ENCODE results near the gene MYL4. TPM values are rescaled to one million over a fixed set of nuclear protein-coding genes. Genes with fewer than 3 reads are reported as not detected.

MYL4 gene
- 1 to 10 TPM in 1 of 2 donors, under 1 TPM in 1; 0.49 to 9.0 TPM for total RNA-seq
- under 1 TPM; 0.51 to 0.62 TPM for polyA plus RNA-seq
- long read RNA-seq, donor 1: 0 reads
- long read RNA-seq, donor 2: 0 reads
- long read RNA-seq, donor 3, partial matches to known transcripts: 0 of 2 reads
- long read RNA-seq, donor 3, other reads (novel, unspliced or antisense): 0 of 2 reads
- long read RNA-seq, donor 4: 0 reads
- long read RNA-seq, donor 5, partial matches to known transcripts: 0 of 1 reads
- long read RNA-seq, donor 5, other reads (novel, unspliced or antisense): 0 of 1 reads

- no peak for DNase-seq
- WGBS, 2 donors: 82 to 91% methylated on average over 6 of the region's 6 CpGs
- Histone ChIP-seq H3K4me1 (ENCODE audit: control insufficient read depth in 5 of 5, insufficient read depth in 5 of 5, low read length in 5 of 5) (peaks cover 4 to 15% (median 9%) of the 10 kb centered on the region in 5 donors), H3K27me3 (ENCODE audit: control insufficient read depth in 3 of 3, insufficient read depth in 3 of 3, low read length in 2 of 3) (no peaks in the 10 kb centered on the region), H3K9ac (ENCODE audit: insufficient read depth in 1 of 2, low read length in 2 of 2) (no peak within 1 kb of the TSS), H3K4me3 (no peak within 1 kb of the TSS), H3K9me3 (ENCODE audit: control insufficient read depth in 4 of 4, insufficient read depth in 3 of 4, low read length in 3 of 4) (no peaks in the 10 kb centered on the region), H3K36me3 (ENCODE audit: control insufficient read depth in 4 of 4, insufficient read depth in 4 of 4, low read length in 4 of 4) (no peaks in the 10 kb centered on the region), H3K27ac (ENCODE audit: low read depth in 1 of 2, low read length in 1 of 2) (no peak within 1 kb of the TSS)
- no peak for TF ChIP-seq CTCF (IDR thresholded peaks at IDR 0.05; ENCODE audit: control extremely low read depth, extremely low read depth)
- ATAC-seq (ENCODE audit: insufficient read depth, low FRiP score): no peak
Observed at GRCh38 chr17:47208744-47209488, at the start of gene MYL4. Gene MYL4 (plus strand): TSS chr17:47209348. CDS start chr17:47209423, 75 bp downstream.

GRCh38 chr17:47162013-47162622, 47.0 kb upstream of the MYL4 start:
- no peak overlapping the region for H3K27ac ChIP-seq (ENCODE audit: low read depth in 1 of 2, low read length in 1 of 2)
- WGBS, 2 donors: 40 to 53% methylated on average over 2 of the region's 2 CpGs

GRCh38 chr17:47164263-47164662, 44.9 kb upstream of the MYL4 start:
- no peak overlapping the region for H3K9ac ChIP-seq (ENCODE audit: insufficient read depth in 1 of 2, low read length in 2 of 2)
- no peak overlapping the region for H3K27ac ChIP-seq (ENCODE audit: low read depth in 1 of 2, low read length in 1 of 2)
- no peak for DNase-seq
- no peaks in the 10 kb centered on the region for H3K9me3 ChIP-seq (ENCODE audit: control insufficient read depth in 4 of 4, insufficient read depth in 3 of 4, low read length in 3 of 4)
- WGBS, 2 donors: 96 to 97% methylated on average over 5 of the region's 5 CpGs
- peaks cover 2 to 36% (median 25%) of the 10 kb centered on the region in 4 donors for H3K36me3 ChIP-seq (ENCODE audit: control insufficient read depth in 4 of 4, insufficient read depth in 4 of 4, low read length in 4 of 4)
- no peak for ATAC-seq (ENCODE audit: insufficient read depth, low FRiP score)
- H3K4me1 ChIP-seq (ENCODE audit: control insufficient read depth in 5 of 5, insufficient read depth in 5 of 5, low read length in 5 of 5): no peaks in the 10 kb centered on the region
- no peaks in the 10 kb centered on the region for H3K27me3 ChIP-seq (ENCODE audit: control insufficient read depth in 3 of 3, insufficient read depth in 3 of 3, low read length in 2 of 3)
- no peak for TF ChIP-seq CTCF (IDR thresholded peaks at IDR 0.05; ENCODE audit: control extremely low read depth, extremely low read depth)
- H3K4me3 ChIP-seq: no peak overlapping the region

More at GRCh38 chr17:47162013-47162622, 47.0 kb upstream of the MYL4 start:
- H3K27me3 ChIP-seq (ENCODE audit: control insufficient read depth in 3 of 3, insufficient read depth in 3 of 3, low read length in 2 of 3): no peaks in the 10 kb centered on the region
- no peak overlapping the region for H3K9ac ChIP-seq (ENCODE audit: insufficient read depth in 1 of 2, low read length in 2 of 2)
- no peak overlapping the region for H3K4me3 ChIP-seq
- DNase-seq: no peak
- ATAC-seq (ENCODE audit: insufficient read depth, low FRiP score): no peak
- no peaks in the 10 kb centered on the region for H3K4me1 ChIP-seq (ENCODE audit: control insufficient read depth in 5 of 5, insufficient read depth in 5 of 5, low read length in 5 of 5)
- H3K9me3 ChIP-seq (ENCODE audit: control insufficient read depth in 4 of 4, insufficient read depth in 3 of 4, low read length in 3 of 4): no peaks in the 10 kb centered on the region
- peaks cover 7 to 27% (median 21%) of the 10 kb centered on the region in 4 donors for H3K36me3 ChIP-seq (ENCODE audit: control insufficient read depth in 4 of 4, insufficient read depth in 4 of 4, low read length in 4 of 4)
- no peak for TF ChIP-seq CTCF (IDR thresholded peaks at IDR 0.05; ENCODE audit: control extremely low read depth, extremely low read depth)

All from lung (tissue), 16 donors.